Colonic mucosa (tissue), 4 donors: Measurements from ENCODE around the gene OR2A5. TPM values are rescaled to one million over a fixed set of nuclear protein-coding genes. Genes with fewer than 3 reads are reported as not detected.

Experiments used
- DNase-seq: peaks from one replicate; pipeline ENCODE4 v3.0.0-alpha.2; 2020
- H3K27ac ChIP-seq: fragments of 200-600 bp; one replicate; pipeline ENCODE4 v1.8.0; 2021
- H3K27me3 ChIP-seq: fragments of 200-600 bp; one replicate; pipeline ENCODE4 v1.8.0; 2021
- H3K36me3 ChIP-seq: fragments of 200-600 bp; one replicate; pipeline ENCODE4 v1.8.0; 2021
- H3K4me1 ChIP-seq: fragments of 200-600 bp; one replicate; pipeline ENCODE4 v1.8.0; 2021; ENCODE audit warnings: mild to moderate bottlenecking
- H3K4me3 ChIP-seq: fragments of 200-600 bp; one replicate; pipeline ENCODE4 v1.8.0; 2021
- H3K9ac ChIP-seq, 2 donors: one replicate each; pipeline ENCODE4 v1.7.0; 2013; ENCODE audit warnings: control low read depth in 2 of 2, low read depth in 2 of 2, low read length in 2 of 2
- H3K9me3 ChIP-seq: fragments of 200-600 bp; one replicate; pipeline ENCODE4 v1.8.0; 2021
- intact Hi-C: fragments of 100-400 bp; cut with DNase I; formaldehyde crosslinking; loops from one replicate; pipeline ENCODE4 v1.14.1; 2022
- total RNA-seq, 2 donors: library from RNA; stranded (reverse); fragmentation: NEBNext Ultra II Directional in 1 of 2; extraction: Animal tissue kit (Norgen Biotek cat#: 25700) in 1 of 2; gene quantifications; one replicate each; pipeline ENCODE4 v1.2.1, GENCODE V29; 2021
- TF ChIP-seq, protein P1 (sequence below): fragments of 200-600 bp; IDR thresholded peaks from one replicate; pipeline ENCODE4 v1.8.0; 2022; ENCODE audit warnings: antibody characterized with exemption, mild to moderate bottlenecking
- donor health status: healthy.
- donor health status: DM: no; HTN: no; CAD: no.
- donor health status: DM: no; HTN: no; CAD: no.

OR2A5 gene
- total RNA-seq, 2 donors from 2014 or later: not detected

DNA sequence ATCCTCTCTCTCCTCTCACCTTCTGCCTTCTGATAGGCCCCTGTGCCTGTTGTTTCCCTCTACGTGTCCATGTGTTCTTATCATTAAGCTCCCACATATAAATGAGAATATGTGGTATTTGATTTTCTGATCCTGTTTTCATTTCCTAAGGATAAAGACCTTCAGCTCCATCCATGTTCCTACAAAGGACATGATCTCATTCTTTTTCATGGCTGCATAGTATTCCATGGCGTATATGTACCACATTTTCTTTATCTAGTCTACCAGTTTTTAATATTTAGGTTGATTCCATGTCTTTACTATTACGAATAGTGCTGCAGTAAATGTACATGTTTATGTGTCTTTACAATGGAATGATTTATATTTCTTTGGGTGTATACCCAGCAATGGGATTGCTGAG is 41.9 kb downstream of the OR2A5 start:
- TF ChIP-seq, protein P1, sequence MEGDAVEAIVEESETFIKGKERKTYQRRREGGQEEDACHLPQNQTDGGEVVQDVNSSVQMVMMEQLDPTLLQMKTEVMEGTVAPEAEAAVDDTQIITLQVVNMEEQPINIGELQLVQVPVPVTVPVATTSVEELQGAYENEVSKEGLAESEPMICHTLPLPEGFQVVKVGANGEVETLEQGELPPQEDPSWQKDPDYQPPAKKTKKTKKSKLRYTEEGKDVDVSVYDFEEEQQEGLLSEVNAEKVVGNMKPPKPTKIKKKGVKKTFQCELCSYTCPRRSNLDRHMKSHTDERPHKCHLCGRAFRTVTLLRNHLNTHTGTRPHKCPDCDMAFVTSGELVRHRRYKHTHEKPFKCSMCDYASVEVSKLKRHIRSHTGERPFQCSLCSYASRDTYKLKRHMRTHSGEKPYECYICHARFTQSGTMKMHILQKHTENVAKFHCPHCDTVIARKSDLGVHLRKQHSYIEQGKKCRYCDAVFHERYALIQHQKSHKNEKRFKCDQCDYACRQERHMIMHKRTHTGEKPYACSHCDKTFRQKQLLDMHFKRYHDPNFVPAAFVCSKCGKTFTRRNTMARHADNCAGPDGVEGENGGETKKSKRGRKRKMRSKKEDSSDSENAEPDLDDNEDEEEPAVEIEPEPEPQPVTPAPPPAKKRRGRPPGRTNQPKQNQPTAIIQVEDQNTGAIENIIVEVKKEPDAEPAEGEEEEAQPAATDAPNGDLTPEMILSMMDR: no peak
- no peaks in the 10 kb centered on the region for H3K4me1 ChIP-seq
- DNase-seq: no peak
- intact Hi-C loops: no loop called here
- H3K36me3 ChIP-seq: no peaks in the 10 kb centered on the region
- no peaks in the 10 kb centered on the region for H3K9me3 ChIP-seq
- no peak overlapping the region for H3K27ac ChIP-seq
- H3K27me3 ChIP-seq: no peaks in the 10 kb centered on the region
- H3K9ac ChIP-seq: no peak overlapping the region
- no peak overlapping the region for H3K4me3 ChIP-seq

GRCh38 chr7:144098776-144099175 is 50.0 kb downstream of the OR2A5 start:
- TF ChIP-seq, protein P1: no peak
- Histone ChIP-seq H3K27me3 (no peaks in the 10 kb centered on the region), H3K4me1 (no peaks in the 10 kb centered on the region), H3K9me3 (no peaks in the 10 kb centered on the region), H3K4me3 (no peak overlapping the region), H3K27ac (no peak overlapping the region), H3K36me3 (no peaks in the 10 kb centered on the region), H3K9ac (no peak overlapping the region)
- intact Hi-C loops: no loop called here
- DNase-seq: no peak

DNA sequence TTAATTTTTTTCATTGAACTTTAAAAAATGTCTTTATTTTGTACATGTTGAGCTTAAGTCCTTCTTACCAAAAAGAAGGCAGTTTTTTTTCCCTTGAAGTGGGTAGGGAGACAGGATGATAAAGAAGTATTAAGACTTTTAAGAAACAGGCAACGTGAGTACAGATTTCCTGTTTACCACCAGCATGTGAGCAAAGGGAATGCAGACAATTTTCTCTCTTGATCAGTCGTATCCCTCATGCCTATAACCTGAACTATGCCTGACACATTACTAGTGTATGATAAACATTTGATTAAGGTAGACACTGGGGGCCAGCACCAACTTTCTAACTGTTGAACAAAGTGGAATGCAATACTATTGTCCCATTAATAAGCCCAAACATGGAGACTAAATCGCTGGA is 51.9 kb downstream of the OR2A5 start:
- Histone ChIP-seq H3K4me3 (no peak overlapping the region), H3K9me3 (no peaks in the 10 kb centered on the region), H3K27me3 (no peaks in the 10 kb centered on the region), H3K27ac (no peak overlapping the region), H3K36me3 (no peaks in the 10 kb centered on the region), H3K9ac (no peak overlapping the region), H3K4me1 (no peaks in the 10 kb centered on the region)
- intact Hi-C loops: no loop called here
- DNase-seq: no peak
- TF ChIP-seq, protein P1: no peak

- no peaks in the 10 kb centered on the region for H3K27me3 ChIP-seq
- H3K9ac ChIP-seq: no peak overlapping the region
- no peak overlapping the region for H3K27ac ChIP-seq
- no peaks in the 10 kb centered on the region for H3K36me3 ChIP-seq
- DNase-seq: no peak
- TF ChIP-seq, protein P1: no peak
- H3K4me3 ChIP-seq: no peak overlapping the region
- H3K4me1 ChIP-seq: no peaks in the 10 kb centered on the region
- H3K9me3 ChIP-seq: no peaks in the 10 kb centered on the region
- intact Hi-C loops: no loop called here
Measured at GRCh38 chr7:144102041-144102440, 53.3 kb downstream of the OR2A5 start.

DNA sequence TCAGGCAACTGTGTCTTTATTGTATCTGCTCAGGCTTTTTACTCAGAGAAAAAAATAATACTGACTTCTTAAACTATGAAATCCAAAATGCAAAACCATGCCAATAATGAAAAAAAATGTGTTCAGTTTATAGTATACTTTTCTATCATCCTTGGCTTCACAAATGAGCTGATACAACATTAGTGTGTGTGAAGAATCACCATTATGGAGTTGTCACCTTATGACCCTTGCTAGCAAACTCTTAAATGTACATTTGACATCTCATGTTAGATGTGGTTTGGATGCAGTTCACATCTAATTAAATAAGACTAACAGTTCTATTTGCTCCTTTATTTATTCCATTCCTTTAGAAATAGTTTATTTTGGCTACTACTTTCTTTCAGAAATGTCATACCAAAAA is 56.5 kb downstream of the OR2A5 start:
- intact Hi-C loops: no loop called here
- H3K36me3 ChIP-seq: no peaks in the 10 kb centered on the region
- H3K27ac ChIP-seq: no peak overlapping the region
- no peak overlapping the region for H3K4me3 ChIP-seq
- H3K9ac ChIP-seq: no peak overlapping the region
- H3K9me3 ChIP-seq: no peaks in the 10 kb centered on the region
- TF ChIP-seq, protein P1: no peak
- DNase-seq: no peak
- no peaks in the 10 kb centered on the region for H3K4me1 ChIP-seq
- no peaks in the 10 kb centered on the region for H3K27me3 ChIP-seq

Other genes with a start within 250 kb of the OR2A5 start
- gene TCAF1, start 146.8 kb upstream of the OR2A5 start, total RNA-seq: 10 to 100 TPM; 39.5 to 44.9 TPM
- gene OR2F2, start 113.7 kb upstream of the OR2A5 start, total RNA-seq: not detected
- gene OR2F1, start 94.1 kb upstream of the OR2A5 start, total RNA-seq: not detected
- gene OR6B1, start 48.6 kb upstream of the OR2A5 start, total RNA-seq: not detected
- not detected for gene OR2A25, start 20.9 kb downstream of the OR2A5 start, total RNA-seq
- gene OR2A12, start 37.3 kb downstream of the OR2A5 start, total RNA-seq: not detected
- not detected for gene OR2A2, start 60.6 kb downstream of the OR2A5 start, total RNA-seq
- not detected for gene OR2A14, start 74.2 kb downstream of the OR2A5 start, total RNA-seq
- 10 to 100 TPM in 1 of 2 donors, 1 to 10 TPM in 1; 9.9 to 12.1 TPM for gene CTAGE4, start 134.5 kb downstream of the OR2A5 start, total RNA-seq
- 10 to 100 TPM; 14.0 to 57.0 TPM for gene ARHGEF35, start 146.9 kb downstream of the OR2A5 start, total RNA-seq
- gene OR2A42, start 190.7 kb downstream of the OR2A5 start, total RNA-seq: not detected
- 10 to 100 TPM; 10.7 to 13.1 TPM for gene OR2A7, start 215.8 kb downstream of the OR2A5 start, total RNA-seq
- 1 to 10 TPM; 2.5 to 6.4 TPM for gene CTAGE8, start 220.3 kb downstream of the OR2A5 start, total RNA-seq